ENCODE results near the gene C19orf85.

The C19orf85 gene

DNA sequence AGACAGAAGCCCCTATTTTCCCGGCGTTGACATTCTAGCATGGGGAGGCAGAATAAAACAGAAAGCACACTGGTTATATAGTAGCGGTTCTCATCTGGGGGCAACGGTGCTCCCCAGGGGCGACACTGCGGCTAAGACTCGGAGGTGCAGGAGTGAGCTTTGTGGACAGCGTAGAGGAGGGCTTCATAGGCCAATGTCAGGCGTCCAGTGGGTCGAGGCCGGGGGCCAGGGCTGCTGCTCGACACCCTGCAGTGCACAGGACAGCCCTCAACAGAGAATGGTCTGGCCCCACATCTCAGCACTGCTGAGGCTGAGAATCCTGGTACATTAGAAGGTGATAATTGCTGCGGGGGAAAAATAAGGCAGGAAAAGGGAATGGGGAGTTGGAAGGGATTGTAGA is 13.4 kb upstream of the C19orf85 start:
- no peak overlapping the region; the same call in 1 of the 2 replicates for H3K4me3 ChIP-seq (ENCODE audit: control insufficient read depth, low read depth, low read length)
- no peak for DNase-seq (ENCODE audit: low read depth)
- no peak for TF ChIP-seq CTCF (IDR thresholded peaks at IDR 0.05; ENCODE audit: control insufficient read depth, insufficient read depth, low read depth, low read length, missing control alignments)

- DNase-seq (ENCODE audit: low read depth): peak; percentile 89
- H3K4me3 ChIP-seq (ENCODE audit: control insufficient read depth, low read depth, low read length): peak within 1 kb of the TSS; percentile 37
- TF ChIP-seq CTCF (IDR thresholded peaks at IDR 0.05; ENCODE audit: control insufficient read depth, insufficient read depth, low read depth, low read length, missing control alignments): no peak
These were observed 11.7 kb upstream of the C19orf85 start, which contains the start of gene ZNF628 for GRCh38 chr19:55476100-55476775. Gene ZNF628, plus strand, starts transcription at chr19:55476617. Its CDS starts 3,294 bp downstream, at chr19:55479911.

DNA sequence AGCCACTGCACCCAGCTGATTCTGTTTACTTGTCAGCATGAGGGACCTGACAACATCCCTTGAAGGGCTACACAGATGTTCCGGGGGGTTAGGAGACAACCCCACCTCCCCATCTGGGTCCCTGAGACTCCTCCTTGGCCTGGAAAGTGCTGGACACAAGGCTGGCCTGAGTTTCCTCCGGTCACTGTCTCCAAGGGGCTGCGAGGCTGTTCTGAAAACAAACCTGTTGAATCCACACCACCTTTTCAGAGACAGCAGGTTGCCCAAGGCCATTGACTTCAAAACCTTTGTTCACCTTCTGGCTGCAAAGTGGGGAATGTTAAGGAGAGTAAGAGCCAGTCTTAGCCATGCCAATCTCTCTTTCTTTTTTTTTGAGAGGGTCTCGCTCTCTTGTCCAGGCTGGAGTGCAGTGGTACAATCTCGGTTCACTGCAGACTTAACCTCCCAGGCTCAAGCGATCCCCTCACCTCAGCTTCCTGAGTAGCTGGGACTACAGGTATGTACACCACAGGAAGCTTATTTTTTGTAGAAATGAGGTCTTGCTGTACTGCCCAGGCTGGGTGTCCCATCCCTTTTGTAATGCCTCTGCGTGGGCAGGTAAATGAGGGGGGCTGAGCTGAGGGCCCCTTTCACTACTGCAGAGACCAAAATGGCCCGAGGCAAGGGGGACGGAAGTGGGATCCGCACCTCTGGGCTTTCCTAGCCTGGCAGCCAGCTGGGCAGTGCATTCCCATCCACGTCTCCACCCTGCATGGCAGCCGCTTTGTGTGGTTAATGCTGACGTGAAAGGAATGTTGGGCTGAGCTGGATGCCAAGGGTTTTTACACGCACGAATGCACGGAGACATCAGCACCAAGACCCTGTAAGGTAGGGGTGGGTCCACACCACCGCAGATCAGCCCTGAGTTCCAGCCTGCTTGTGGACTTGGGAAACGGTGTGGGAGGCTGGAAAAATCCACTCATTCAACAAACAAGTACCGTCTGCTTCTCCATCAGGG is 10.0 kb upstream of the C19orf85 start:
- no peak for TF ChIP-seq CTCF (IDR thresholded peaks at IDR 0.05; ENCODE audit: control insufficient read depth, insufficient read depth, low read depth, low read length, missing control alignments)
- no peak overlapping the region for H3K4me3 ChIP-seq (ENCODE audit: control insufficient read depth, low read depth, low read length)
- peak; percentile 76 for DNase-seq (ENCODE audit: low read depth)

- no peak for TF ChIP-seq CTCF (IDR thresholded peaks at IDR 0.05; ENCODE audit: control insufficient read depth, insufficient read depth, low read depth, low read length, missing control alignments)
- H3K4me3 ChIP-seq (ENCODE audit: control insufficient read depth, low read depth, low read length): no peak overlapping the region
- no peak for DNase-seq (ENCODE audit: low read depth)
These were observed 8.9 kb upstream of the C19orf85 start for GRCh38 chr19:55473225-55474012.

DNA sequence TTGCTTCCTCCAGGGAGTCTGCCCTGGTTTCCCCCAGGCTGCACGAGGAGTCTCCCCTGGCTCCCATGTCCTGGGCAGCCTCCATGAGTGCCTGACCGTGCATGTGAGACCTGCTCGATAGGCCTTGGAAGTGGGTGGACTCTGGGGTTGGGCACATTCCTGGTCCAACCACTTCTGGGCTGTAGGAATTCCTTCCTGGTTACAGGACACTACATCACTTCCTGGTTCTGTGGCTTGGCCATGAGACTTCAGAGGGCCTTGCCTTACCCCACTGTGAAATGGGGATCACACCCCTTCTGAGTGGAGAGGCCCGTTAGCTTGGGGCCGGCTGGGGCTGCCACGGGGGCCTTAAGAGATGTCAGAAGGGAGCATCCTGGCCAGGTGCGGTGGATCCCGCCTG is 7.9 kb upstream of the C19orf85 start:
- no peak for TF ChIP-seq CTCF (IDR thresholded peaks at IDR 0.05; ENCODE audit: control insufficient read depth, insufficient read depth, low read depth, low read length, missing control alignments)
- no peak for DNase-seq (ENCODE audit: low read depth)
- H3K4me3 ChIP-seq (ENCODE audit: control insufficient read depth, low read depth, low read length): no peak overlapping the region

DNA sequence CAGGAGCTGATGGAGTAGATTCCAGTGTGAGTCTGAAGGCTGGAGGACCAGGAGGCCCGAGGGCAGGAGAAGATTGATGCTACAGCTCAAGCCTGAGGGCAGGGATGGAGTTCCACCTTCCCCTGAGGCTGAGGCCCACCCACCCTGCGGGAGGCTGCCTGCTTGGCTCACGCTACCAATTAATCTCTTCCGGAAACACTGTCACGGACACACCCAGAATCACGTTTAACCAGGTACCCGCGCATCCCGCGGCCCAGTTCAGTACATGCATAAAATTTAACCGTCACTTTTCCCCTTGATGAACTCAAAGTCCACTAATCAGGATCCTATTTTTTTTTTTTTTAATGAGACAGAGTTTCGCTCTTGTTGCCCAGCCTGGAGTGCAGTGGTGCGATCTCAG is 6.7 kb upstream of the C19orf85 start:
- no peak for DNase-seq (ENCODE audit: low read depth)
- H3K4me3 ChIP-seq (ENCODE audit: control insufficient read depth, low read depth, low read length): no peak overlapping the region
- TF ChIP-seq CTCF (IDR thresholded peaks at IDR 0.05; ENCODE audit: control insufficient read depth, insufficient read depth, low read depth, low read length, missing control alignments): no peak
